ACC112 (cell line): ENCODE data around the gene ADISSP.

Source experiments
- H2AFZ ChIP-seq: fragments of 200-600 bp; sonication (generic); one replicate; pipeline ENCODE4 v1.6.0; 2017; ENCODE audit warnings: antibody characterized with exemption, low read length; ENCODE audit not compliant: unreplicated experiment
- H3K27ac ChIP-seq: fragments of 200-600 bp; sonication (generic); 2 replicates; pipeline ENCODE4 v1.5.1; 2014; ENCODE audit warnings: low read depth, mild to moderate bottlenecking, antibody characterized with exemption, low read length, moderate library complexity
- H3K27me3 ChIP-seq: fragments of 200-600 bp; sonication (generic); 2 replicates; pipeline ENCODE4 v1.6.1; 2014; ENCODE audit warnings: mild to moderate bottlenecking, antibody characterized with exemption, low read length, moderate library complexity, mixed read lengths; ENCODE audit not compliant: insufficient read depth
- H3K36me3 ChIP-seq: fragments of 200-600 bp; sonication (generic); 2 replicates; pipeline ENCODE4 v1.6.1; 2016; ENCODE audit warnings: mild to moderate bottlenecking, antibody characterized with exemption, low read length, moderate library complexity, mixed read lengths; ENCODE audit not compliant: insufficient read depth
- H3K4me1 ChIP-seq: fragments of 200-600 bp; sonication (generic); one replicate; pipeline ENCODE4 v1.6.1; 2016; ENCODE audit warnings: low read length, mixed read lengths; ENCODE audit not compliant: insufficient read depth, unreplicated experiment, control insufficient read depth
- H3K4me3 ChIP-seq: fragments of 200-600 bp; sonication (generic); 2 replicates; pipeline ENCODE4 v1.5.1; 2014; ENCODE audit warnings: mild to moderate bottlenecking, low read depth, low read length
- H3K79me2 ChIP-seq: fragments of 200-600 bp; sonication (generic); one replicate; pipeline ENCODE4 v1.6.0; 2016; ENCODE audit warnings: low read length; ENCODE audit not compliant: control insufficient read depth, unreplicated experiment, insufficient read depth

ADISSP gene

DNA sequence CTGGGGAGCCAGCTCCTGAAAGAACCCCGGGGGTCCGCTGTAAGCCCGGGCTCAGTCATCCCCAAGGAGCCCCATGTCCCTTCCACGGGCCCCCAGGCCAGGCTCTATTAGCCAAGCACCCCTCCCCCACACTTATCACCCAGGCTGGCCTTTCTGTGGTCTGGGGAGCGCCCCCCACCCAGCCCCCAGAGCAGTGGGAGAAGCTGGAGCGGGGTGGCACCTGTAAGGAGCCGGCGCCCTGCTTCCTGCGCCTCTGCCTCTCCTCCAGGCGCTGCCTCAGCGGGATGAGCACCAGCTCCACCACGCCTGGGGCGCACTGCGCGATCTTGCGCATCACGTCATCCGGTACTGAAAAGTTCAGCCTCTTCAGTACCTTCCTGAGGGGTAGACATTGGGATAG lies 11.4 kb upstream of the ADISSP start:
- Histone ChIP-seq H3K27me3 (0 out of 2 replicates have a peak, but pooled peaks cover 10% of the 10 kb centered on the region), H3K27ac (no peak overlapping the region), H3K4me3 (no peak overlapping the region), H2AFZ (no peak overlapping the region), H3K79me2 (peaks cover 9% of the 10 kb centered on the region), H3K4me1 (peaks cover 6% of the 10 kb centered on the region), H3K36me3 (peaks cover 2% of the 10 kb centered on the region; the same call in 1 of the 2 replicates)

DNA sequence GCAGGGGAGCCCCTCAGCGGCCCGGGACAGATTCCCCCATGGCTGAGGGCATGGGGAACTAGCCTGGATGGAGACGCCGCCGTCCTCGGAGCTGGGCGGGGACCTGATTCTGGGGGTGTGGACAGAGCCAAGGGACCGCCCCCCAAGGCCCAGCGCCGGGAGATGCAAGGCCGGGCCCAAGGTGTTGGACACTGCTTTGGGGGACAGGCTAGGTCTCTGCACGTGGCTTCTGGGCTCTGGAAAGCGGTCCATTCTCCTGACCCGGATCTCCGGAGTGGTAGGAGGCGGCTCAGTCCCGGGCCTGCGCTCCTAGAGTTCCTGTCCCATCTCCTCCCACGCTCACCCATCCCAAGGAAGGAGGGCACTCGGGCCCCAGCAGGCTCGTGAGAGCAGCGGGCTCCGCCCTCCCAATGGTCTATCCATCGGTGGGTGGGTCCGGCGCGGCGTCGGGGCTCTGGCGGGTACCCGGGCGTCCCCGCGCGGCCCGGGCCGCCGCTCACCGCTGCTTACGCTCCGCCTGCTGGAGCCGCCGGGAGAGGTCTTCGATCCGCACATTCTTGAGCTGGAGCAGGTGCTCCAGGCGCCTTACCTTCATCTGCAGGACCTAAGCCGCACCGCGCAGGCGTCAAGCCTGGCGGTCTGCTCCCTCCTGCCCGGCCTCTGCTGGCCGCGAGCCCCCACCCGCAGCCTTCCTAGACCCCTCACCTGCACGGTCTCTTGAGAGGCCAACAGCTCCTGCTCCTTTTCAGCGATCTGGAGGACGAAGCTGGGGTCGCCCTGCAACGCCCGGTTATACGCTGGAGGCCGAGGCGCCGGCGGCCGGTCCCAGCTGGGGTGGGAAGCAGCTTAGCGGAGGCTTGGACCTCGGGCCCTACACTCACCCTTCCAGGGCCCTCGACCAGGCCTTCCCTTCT lies 10.4 kb upstream of the ADISSP start:
- no peaks in the 10 kb centered on the region for H3K79me2 ChIP-seq
- H3K27ac ChIP-seq: no peak overlapping the region
- no peaks in the 10 kb centered on the region for H3K4me1 ChIP-seq
- H3K4me3 ChIP-seq: peak overlapping the region; percentile 80
- H2AFZ ChIP-seq: peak overlapping the region; percentile 85
- H3K27me3 ChIP-seq: 0 out of 2 replicates have a peak, but pooled peaks cover 10% of the 10 kb centered on the region
- H3K36me3 ChIP-seq: no peaks in the 10 kb centered on the region

DNA sequence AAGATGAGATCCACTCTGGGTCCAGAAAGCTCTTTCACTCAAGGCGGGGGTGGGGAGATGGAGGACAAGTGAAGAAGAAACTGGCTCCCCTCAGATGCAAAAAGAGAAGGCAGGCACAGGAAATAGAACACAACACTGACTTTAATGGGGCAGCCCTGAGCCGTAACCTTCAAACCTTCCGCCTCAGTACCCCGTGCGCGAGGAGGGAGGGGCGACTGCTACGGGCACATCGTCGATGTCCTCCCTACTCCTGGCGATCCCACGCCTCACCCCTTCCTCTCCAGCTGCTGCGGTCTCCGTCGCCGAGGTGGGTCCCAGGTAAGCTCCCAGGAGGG lies 9.8 kb upstream of the ADISSP start:
- Histone ChIP-seq H3K4me1 (no peaks in the 10 kb centered on the region), H3K79me2 (no peaks in the 10 kb centered on the region), H3K36me3 (no peaks in the 10 kb centered on the region), H3K4me3 (peak overlapping the region; percentile 80), H3K27me3 (0 out of 2 replicates have a peak, but pooled peaks cover 10% of the 10 kb centered on the region), H2AFZ (peak overlapping the region; percentile 85), H3K27ac (no peak overlapping the region)

DNA sequence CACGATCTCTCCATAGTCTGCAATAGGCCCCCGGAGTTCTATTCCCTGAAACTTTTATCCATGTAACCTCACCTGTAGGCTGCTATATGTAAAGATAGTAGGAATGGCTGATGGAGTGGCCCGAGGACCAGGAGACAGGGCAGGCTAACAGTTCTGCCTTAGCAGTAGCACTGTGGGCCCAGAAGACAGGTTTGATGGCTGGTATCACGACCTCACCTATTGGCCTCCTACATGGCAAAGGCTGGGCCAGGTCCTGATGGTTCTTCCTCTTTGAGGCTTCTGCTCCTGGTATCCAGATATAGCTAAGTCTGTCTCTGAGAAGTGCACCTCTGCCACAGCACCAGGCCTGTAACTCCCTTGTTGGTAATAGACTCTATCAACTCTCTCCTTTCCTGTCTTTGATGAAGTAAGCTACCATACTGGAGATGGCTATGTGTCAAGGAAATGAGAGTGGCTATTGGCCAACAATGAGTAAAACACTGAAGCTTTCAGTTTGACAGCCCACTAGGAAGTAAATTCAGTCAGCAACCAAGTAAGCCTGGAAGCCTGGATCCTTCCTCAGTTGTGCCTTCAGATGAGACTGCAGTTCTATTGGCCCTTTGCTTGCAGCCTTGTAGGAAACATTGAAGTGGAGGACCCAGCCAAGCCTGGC lies 8.0 kb upstream of the ADISSP start:
- Histone ChIP-seq H3K4me3 (no peak overlapping the region), H3K27ac (no peak overlapping the region), H3K4me1 (no peaks in the 10 kb centered on the region), H3K36me3 (no peaks in the 10 kb centered on the region), H2AFZ (no peak overlapping the region), H3K79me2 (no peaks in the 10 kb centered on the region), H3K27me3 (0 out of 2 replicates have a peak, but pooled peaks cover 10% of the 10 kb centered on the region)

DNA sequence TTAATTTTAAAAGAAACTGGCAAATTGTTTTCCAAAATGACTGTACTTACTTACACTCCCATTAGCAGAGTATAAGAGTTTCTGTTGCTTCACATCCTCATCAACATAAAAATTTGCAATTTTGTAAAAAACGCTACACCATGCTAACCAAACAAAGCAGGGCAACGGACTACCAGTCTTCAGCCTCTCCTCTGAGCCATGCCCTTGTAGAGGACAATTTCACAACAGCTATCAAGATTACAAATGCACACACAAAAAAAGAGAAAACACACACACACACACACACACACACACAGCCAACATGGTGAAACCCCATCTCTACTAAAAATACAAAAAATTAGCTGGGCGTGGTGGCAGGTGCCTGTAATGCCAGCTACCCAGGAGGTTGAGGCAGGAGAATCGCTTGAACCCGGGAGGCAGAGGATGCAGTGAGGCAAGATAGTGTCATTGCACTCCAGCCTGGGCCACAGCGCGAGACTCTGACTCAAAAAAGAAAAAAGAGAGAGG lies 4.1 kb upstream of the ADISSP start:
- no peak overlapping the region for H3K27ac ChIP-seq
- H3K4me1 ChIP-seq: peaks cover 9% of the 10 kb centered on the region
- peaks cover 8% of the 10 kb centered on the region for H3K79me2 ChIP-seq
- no peaks in the 10 kb centered on the region for H3K36me3 ChIP-seq
- no peaks in the 10 kb centered on the region for H3K27me3 ChIP-seq
- no peak overlapping the region for H2AFZ ChIP-seq
- H3K4me3 ChIP-seq: no peak overlapping the region

GRCh38 chr20:3768342-3769130 lies 983 bp upstream of the ADISSP start:
- peak overlapping the region; percentile 96 for H3K4me3 ChIP-seq
- H3K79me2 ChIP-seq: peaks cover 9% of the 10 kb centered on the region
- H3K4me1 ChIP-seq: peaks cover 16% of the 10 kb centered on the region
- no peaks in the 10 kb centered on the region for H3K27me3 ChIP-seq
- H3K27ac ChIP-seq: peak overlapping the region; percentile 68
- peak overlapping the region; percentile 80 for H2AFZ ChIP-seq
- H3K36me3 ChIP-seq: no peaks in the 10 kb centered on the region

GRCh38 chr20:3767110-3767426 lies 485 bp downstream of the ADISSP start:
- H3K4me1 ChIP-seq: peaks cover 16% of the 10 kb centered on the region
- H3K36me3 ChIP-seq: no peaks in the 10 kb centered on the region
- H2AFZ ChIP-seq: peak overlapping the region; percentile 67
- H3K4me3 ChIP-seq: peak overlapping the region; percentile 96
- H3K27ac ChIP-seq: no peak overlapping the region
- H3K79me2 ChIP-seq: peaks cover 9% of the 10 kb centered on the region
- no peaks in the 10 kb centered on the region for H3K27me3 ChIP-seq

- H3K27ac ChIP-seq: no peak overlapping the region
- H3K4me1 ChIP-seq: peaks cover 16% of the 10 kb centered on the region
- H3K4me3 ChIP-seq: peak overlapping the region; percentile 96
- peaks cover 9% of the 10 kb centered on the region for H3K79me2 ChIP-seq
- H2AFZ ChIP-seq: peak overlapping the region; percentile 67
- no peaks in the 10 kb centered on the region for H3K36me3 ChIP-seq
- H3K27me3 ChIP-seq: no peaks in the 10 kb centered on the region
Observed at GRCh38 chr20:3766422-3767109, 987 bp downstream of the ADISSP start.

DNA sequence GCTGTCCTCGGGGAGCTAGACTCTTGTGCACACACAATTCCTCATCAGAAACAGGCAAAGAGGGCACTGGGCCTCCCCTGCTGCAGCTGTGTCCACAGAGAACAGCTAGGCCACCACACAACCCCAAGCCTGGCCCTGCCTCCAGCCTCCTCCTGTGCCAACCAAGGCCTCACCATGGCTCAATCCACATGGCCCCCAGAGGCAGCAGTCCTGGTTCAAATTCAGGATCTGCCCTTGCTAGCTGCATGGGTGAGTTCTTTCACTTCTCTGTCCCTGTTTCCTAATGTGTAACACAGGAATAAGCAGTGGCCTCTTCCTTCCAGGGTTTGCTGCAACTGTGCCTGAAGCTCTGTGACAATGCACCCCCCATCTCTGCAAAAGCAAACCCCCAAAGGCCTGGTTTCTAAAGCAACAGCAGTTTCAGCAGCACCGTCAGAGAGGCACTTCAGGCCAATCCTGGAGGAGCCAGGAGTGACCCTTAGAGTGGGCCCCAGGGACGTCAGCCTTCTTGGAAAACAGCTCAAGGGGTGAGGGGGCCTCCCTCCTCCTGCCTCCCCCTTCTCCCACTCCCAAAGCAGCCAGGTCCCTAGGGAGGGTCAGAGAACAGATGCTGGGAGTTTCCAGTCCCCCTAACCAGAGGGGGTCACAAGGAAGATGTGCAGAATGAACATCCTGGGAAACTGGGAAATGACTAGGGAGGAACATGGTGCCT lies 2.2 kb downstream of the ADISSP start:
- Histone ChIP-seq H3K4me1 (peaks cover 16% of the 10 kb centered on the region), H3K36me3 (no peaks in the 10 kb centered on the region), H3K79me2 (peaks cover 9% of the 10 kb centered on the region), H3K27ac (no peak overlapping the region), H3K4me3 (no peak overlapping the region), H3K27me3 (no peaks in the 10 kb centered on the region), H2AFZ (no peak overlapping the region)
